Neural progenitor cell (in vitro differentiated cells): Measurements from ENCODE around the gene RASSF4. TPM values are rescaled to one million over a fixed set of nuclear protein-coding genes. Genes with fewer than 3 reads are reported as not detected.

Experiments used
- DNase-seq: peaks from one replicate; pipeline ENCODE4 v3.0.0-alpha.2; 2016; ENCODE audit warnings: low spot score
- H2AFZ ChIP-seq: fragments of 200-600 bp; sonication (generic); replicated peaks from 2 replicates; pipeline ENCODE4 v1.6.1; 2016; ENCODE audit warnings: antibody characterized with exemption
- H3F3A ChIP-seq: fragments of 200-600 bp; sonication (generic); 2 replicates; pipeline ENCODE4 v1.6.1; 2016; ENCODE audit warnings: antibody characterized with exemption, low read depth
- H3K27ac ChIP-seq: fragments of 200-600 bp; sonication (generic); 2 replicates; pipeline ENCODE4 v1.5.1; 2016; ENCODE audit warnings: mild to moderate bottlenecking
- H3K27me3 ChIP-seq: fragments of 200-600 bp; sonication (generic); 2 replicates; pipeline ENCODE4 v1.6.1; 2016; ENCODE audit warnings: mild to moderate bottlenecking, moderate library complexity
- H3K36me3 ChIP-seq: fragments of 200-600 bp; sonication (generic); 2 replicates; pipeline ENCODE4 v1.5.1; 2016
- H3K4me1 ChIP-seq: fragments of 200-600 bp; sonication (generic); 2 replicates; pipeline ENCODE4 v1.6.1; 2016; ENCODE audit warnings: mixed run types
- H3K4me2 ChIP-seq: fragments of 200-600 bp; sonication (generic); 2 replicates; pipeline ENCODE4 v1.6.1; 2016
- H3K4me3 ChIP-seq: fragments of 200-600 bp; sonication (generic); 2 replicates; pipeline ENCODE4 v1.5.1; 2016
- H3K79me2 ChIP-seq: fragments of 200-600 bp; sonication (generic); 2 replicates; pipeline ENCODE4 v1.6.1; 2016; ENCODE audit warnings: low read depth
- H3K9ac ChIP-seq: fragments of 200-600 bp; sonication (generic); 2 replicates; pipeline ENCODE4 v1.6.1; 2016
- H3K9me3 ChIP-seq: fragments of 200-600 bp; sonication (generic); 2 replicates; pipeline ENCODE4 v1.5.1; 2016; ENCODE audit warnings: low read depth
- H4K20me1 ChIP-seq: fragments of 200-600 bp; sonication (generic); 2 replicates; pipeline ENCODE4 v1.6.1; 2016; ENCODE audit warnings: low read depth
- H3K27ac Mint-ChIP-seq: 3 replicates; pipeline ENCODE4 v1.8.0; 2021; ENCODE audit warnings: mixed read lengths
- H3K27me3 Mint-ChIP-seq: 2 replicates; pipeline ENCODE4 v1.8.0; 2022; ENCODE audit warnings: low read depth, mild to moderate bottlenecking, inconsistent platforms, moderate library complexity, mixed read lengths; ENCODE audit not compliant: insufficient read depth
- H3K36me3 Mint-ChIP-seq: 3 replicates; pipeline ENCODE4 v1.8.0; 2021; ENCODE audit warnings: mixed read lengths
- H3K4me1 Mint-ChIP-seq: 3 replicates; pipeline ENCODE4 v1.8.0; 2021; ENCODE audit warnings: mixed read lengths
- H3K4me3 Mint-ChIP-seq: 3 replicates; pipeline ENCODE4 v1.8.0; 2021; ENCODE audit warnings: mild to moderate bottlenecking, moderate library complexity, mixed read lengths
- H3K9me3 Mint-ChIP-seq: 3 replicates; pipeline ENCODE4 v1.8.0; 2020; ENCODE audit warnings: mixed read lengths
- EZH2 ChIP-seq: fragments of 200-600 bp; sonication (generic); IDR thresholded peaks from 2 replicates; pipeline ENCODE4 v1.6.1; 2017; ENCODE audit warnings: antibody characterized with exemption, mild to moderate bottlenecking, moderate library complexity
- EZH2phosphoT487 ChIP-seq: fragments of 200-600 bp; sonication (generic); IDR thresholded peaks from 2 replicates; pipeline ENCODE4 v1.6.1; 2017; ENCODE audit warnings: antibody characterized with exemption
- total RNA-seq: library from RNA; depleted of rRNA; stranded (reverse); fragments of >200 nt; gene quantifications from 2 replicates; pipeline ENCODE4 v1.2.3, GENCODE V29; 2015; ENCODE audit warnings: low replicate concordance
- TF ChIP-seq, protein P1 (sequence below): fragments of 200-600 bp; sonication (generic); IDR thresholded peaks from 2 replicates; pipeline ENCODE4 v1.5.1; 2017; ENCODE audit warnings: antibody characterized with exemption, mild to moderate bottlenecking

RASSF4 gene
- total RNA-seq, 1 donor from 2014 or later: 3.1 TPM

DNA sequence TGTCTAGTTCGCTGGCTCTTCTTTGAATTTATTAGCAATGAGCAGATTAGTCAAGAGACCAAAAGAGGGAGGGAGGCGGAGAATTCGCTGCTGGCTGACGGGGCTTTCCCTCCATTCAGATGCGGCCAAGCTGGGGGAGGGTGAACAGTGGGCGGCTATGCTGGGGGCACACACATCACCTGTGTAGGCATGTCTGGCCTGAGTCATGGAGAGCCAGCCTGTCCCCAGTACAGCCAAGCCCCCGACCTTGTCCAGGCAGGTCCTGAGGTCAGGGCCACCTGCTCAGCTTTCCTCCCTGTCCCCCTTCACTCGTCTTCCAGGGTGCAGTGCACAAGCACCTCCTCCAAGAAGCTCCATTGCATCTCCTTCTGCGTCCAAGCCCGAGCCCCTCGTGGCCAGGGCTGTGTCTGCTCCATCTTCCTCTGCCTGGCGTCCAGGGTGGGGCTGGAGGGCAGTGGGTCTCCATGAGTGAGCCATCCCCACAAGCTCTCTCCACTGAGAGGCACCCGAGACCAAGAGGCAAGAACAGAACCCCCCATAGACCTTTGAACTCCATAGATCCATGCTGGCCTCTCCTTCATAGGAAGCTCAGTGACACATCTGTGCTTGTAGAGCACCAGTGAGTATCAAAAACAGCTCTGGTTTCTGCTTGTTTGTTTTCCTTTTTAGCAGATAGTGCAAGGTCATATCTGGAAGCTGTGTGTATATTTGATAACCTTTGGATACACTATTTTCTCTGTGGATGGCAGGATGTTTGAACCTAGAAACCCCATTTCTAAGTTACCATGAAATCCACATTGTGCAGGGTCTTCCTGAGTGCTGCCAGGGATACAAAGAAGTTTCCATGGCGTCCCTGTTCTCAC, 20.9 kb downstream of the RASSF4 start:
- Mint-ChIP-seq H3K9me3 (no peaks in the 10 kb centered on the region), H3K27ac (peak overlapping the region; percentile 57), H3K27me3 (peaks cover 12% of the 10 kb centered on the region), H3K4me1 (peaks cover 45% of the 10 kb centered on the region), H3K4me3 (no peak overlapping the region), H3K36me3 (peaks cover 2% of the 10 kb centered on the region)
- Histone ChIP-seq H3K79me2 (no peaks in the 10 kb centered on the region), H3K9ac (no peak overlapping the region), H3K4me3 (no peak overlapping the region), H3K27ac (no peak overlapping the region), H3K36me3 (no peaks in the 10 kb centered on the region), H3K4me2 (no peak overlapping the region), H3K9me3 (no peaks in the 10 kb centered on the region), H4K20me1 (no peaks in the 10 kb centered on the region), H2AFZ (no peak overlapping the region), H3F3A (no peaks in the 10 kb centered on the region), H3K27me3 (peaks cover 9% of the 10 kb centered on the region), H3K4me1 (peaks cover 34% of the 10 kb centered on the region)
- DNase-seq: no peak
- TF ChIP-seq EZH2 (no peak), EZH2phosphoT487 (no peak)
- TF ChIP-seq, protein P1, sequence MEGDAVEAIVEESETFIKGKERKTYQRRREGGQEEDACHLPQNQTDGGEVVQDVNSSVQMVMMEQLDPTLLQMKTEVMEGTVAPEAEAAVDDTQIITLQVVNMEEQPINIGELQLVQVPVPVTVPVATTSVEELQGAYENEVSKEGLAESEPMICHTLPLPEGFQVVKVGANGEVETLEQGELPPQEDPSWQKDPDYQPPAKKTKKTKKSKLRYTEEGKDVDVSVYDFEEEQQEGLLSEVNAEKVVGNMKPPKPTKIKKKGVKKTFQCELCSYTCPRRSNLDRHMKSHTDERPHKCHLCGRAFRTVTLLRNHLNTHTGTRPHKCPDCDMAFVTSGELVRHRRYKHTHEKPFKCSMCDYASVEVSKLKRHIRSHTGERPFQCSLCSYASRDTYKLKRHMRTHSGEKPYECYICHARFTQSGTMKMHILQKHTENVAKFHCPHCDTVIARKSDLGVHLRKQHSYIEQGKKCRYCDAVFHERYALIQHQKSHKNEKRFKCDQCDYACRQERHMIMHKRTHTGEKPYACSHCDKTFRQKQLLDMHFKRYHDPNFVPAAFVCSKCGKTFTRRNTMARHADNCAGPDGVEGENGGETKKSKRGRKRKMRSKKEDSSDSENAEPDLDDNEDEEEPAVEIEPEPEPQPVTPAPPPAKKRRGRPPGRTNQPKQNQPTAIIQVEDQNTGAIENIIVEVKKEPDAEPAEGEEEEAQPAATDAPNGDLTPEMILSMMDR: no peak

DNA sequence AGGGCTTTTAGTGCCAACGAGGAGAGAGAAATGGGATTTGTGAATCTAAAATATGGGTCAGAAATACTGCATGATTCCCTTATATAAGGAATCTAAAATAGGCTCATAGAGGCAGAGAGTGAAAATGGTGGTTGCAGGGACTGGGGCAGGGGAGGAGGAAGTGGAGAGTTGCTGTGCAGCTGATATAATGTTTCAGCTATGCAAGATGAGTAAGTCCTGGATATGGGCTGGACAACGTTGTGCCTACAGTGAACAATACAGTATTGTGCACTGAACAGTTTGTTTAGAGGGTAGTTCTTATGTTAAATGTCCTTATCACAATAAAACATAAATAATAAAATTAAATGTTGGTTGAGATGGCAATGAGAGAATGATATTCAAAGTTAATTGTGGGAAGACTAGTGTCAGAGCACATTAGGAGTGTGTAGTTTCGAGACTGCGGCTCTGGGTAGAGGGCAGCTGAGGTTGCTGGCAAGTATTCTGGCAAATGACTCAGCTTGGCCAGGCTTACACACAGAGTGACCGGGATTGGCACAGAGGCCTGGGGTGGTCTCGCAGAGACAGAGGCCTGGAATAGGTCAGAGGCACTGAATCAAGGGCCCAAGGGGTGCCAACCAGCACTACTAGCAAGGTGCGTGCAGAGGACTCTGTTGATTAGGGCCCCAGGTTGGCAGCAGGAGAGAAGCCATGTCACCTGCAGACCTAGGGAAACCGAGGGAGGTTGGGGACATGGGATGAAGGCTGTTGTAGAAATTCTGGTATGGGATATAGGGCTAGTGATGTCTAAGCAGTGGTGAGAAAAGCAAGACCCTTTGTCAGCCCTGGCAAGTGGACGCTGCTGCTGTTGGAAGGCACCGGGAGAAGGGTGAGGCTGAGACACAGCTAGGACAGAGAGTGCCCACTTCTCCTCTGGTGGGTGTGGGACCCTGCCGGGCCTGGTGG, 21.8 kb downstream of the RASSF4 start:
- H3K27me3 Mint-ChIP-seq: peaks cover 8% of the 10 kb centered on the region
- peaks cover 4% of the 10 kb centered on the region for H3K27me3 ChIP-seq
- no peak for DNase-seq
- peaks cover 2% of the 10 kb centered on the region for H3K36me3 Mint-ChIP-seq
- TF ChIP-seq EZH2phosphoT487: no peak
- no peak for TF ChIP-seq EZH2
- TF ChIP-seq, protein P1: no peak
- H3K9me3 Mint-ChIP-seq: no peaks in the 10 kb centered on the region
- H3K9me3 ChIP-seq: no peaks in the 10 kb centered on the region
- no peak overlapping the region for H3K27ac ChIP-seq
- no peak overlapping the region for H3K9ac ChIP-seq
- H3K4me3 Mint-ChIP-seq: no peak overlapping the region
- H4K20me1 ChIP-seq: no peaks in the 10 kb centered on the region
- no peak overlapping the region for H2AFZ ChIP-seq
- H3K4me3 ChIP-seq: no peak overlapping the region
- no peak overlapping the region for H3K4me2 ChIP-seq
- no peaks in the 10 kb centered on the region for H3K36me3 ChIP-seq
- H3K27ac Mint-ChIP-seq: peak overlapping the region; percentile 63
- no peaks in the 10 kb centered on the region for H3K79me2 ChIP-seq
- H3K4me1 Mint-ChIP-seq: peaks cover 41% of the 10 kb centered on the region
- no peaks in the 10 kb centered on the region for H3F3A ChIP-seq
- H3K4me1 ChIP-seq: peaks cover 37% of the 10 kb centered on the region

DNA sequence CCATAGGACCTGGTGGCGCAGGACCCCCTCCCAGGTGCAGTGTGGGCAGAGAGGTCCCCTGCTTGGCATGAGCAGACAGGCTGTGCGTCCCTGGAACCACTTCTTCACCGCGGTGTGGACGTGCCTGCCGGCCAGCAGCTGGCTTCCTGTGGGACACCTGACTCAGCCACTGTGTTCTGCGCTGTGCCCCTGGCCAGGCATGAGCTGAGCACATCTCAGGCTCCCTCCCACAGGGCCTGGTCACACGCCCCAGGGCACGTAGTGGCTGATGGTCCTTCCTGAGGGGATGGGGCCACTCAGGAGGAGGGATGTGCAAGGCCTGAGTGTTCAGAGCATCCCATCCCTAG, 22.5 kb downstream of the RASSF4 start:
- Histone ChIP-seq H4K20me1 (no peaks in the 10 kb centered on the region), H3K79me2 (no peaks in the 10 kb centered on the region), H3K4me1 (peaks cover 43% of the 10 kb centered on the region), H3F3A (no peaks in the 10 kb centered on the region), H3K27ac (no peak overlapping the region), H3K36me3 (no peaks in the 10 kb centered on the region), H3K4me2 (no peak overlapping the region), H3K9me3 (no peaks in the 10 kb centered on the region), H3K27me3 (peaks cover 1% of the 10 kb centered on the region), H2AFZ (no peak overlapping the region), H3K4me3 (no peak overlapping the region), H3K9ac (no peak overlapping the region)
- Mint-ChIP-seq H3K4me3 (no peak overlapping the region), H3K4me1 (peaks cover 39% of the 10 kb centered on the region), H3K36me3 (peaks cover 2% of the 10 kb centered on the region), H3K27me3 (peaks cover 8% of the 10 kb centered on the region), H3K27ac (no peak overlapping the region), H3K9me3 (no peaks in the 10 kb centered on the region)
- TF ChIP-seq, protein P1: no peak
- no peak for TF ChIP-seq EZH2
- TF ChIP-seq EZH2phosphoT487: no peak
- no peak for DNase-seq
